K562 (cell line): Measurements from ENCODE around the gene CPNE2. TPM values are rescaled to one million over a fixed set of nuclear protein-coding genes. Genes with fewer than 3 reads are reported as not detected.
A peak's percentile ranks its signal among the peaks of the same experiment; 100 is the strongest.

ENCODE experiments used
- ATAC-seq: fragments of 200-7000 bp; cut with Tn5 transposase; 3 replicates; pipeline ENCODE4 v1.9.1; 2020; ENCODE audit warnings: moderate library complexity
- BruUV-seq: library from RNA; stranded (reverse); fragments of 400-500 nt; replicated peaks from 2 replicates; lab custom pipeline; 2021; lab: Mats Ljungman, UMichigan
- CTCF ChIA-PET: fragments of 300-600 bp; formaldehyde crosslinking; extraction: SDS; loops from one replicate; lab custom pipeline; 2021; ENCODE audit warnings: low intra/inter-chr PET ratio; lab: Yijun Ruan, JAX
- POLR2A ChIA-PET: fragments of 300-600, 350-650 bp; sonication (Branson Sonifier 250); formaldehyde crosslinking; extraction: SDS; loops from one replicate; lab custom pipeline; 2021; ENCODE audit warnings: antibody characterized with exemption, inconsistent platforms; lab: Yijun Ruan, JAX
- DNase-seq, 4 experiments: peaks; one replicate each; pipeline versions ENCODE4 v3.0.0 to v3.0.0-alpha.2; 2011 to 2018; ENCODE audit warnings: low spot score in 3 of 4, mixed read lengths in 3 of 4; ENCODE audit errors: extremely low read depth in 1 of 4
- FAIRE-seq: peaks from 2 replicates; lab custom pipeline; 2011; peaks lifted over from hg19 to GRCh38; lab: Jason Lieb, UNC
- H2AFZ ChIP-seq: 2 replicates; pipeline ENCODE4 v1.6.0; 2011; ENCODE audit warnings: low read depth, low read length, control low read depth, inconsistent platforms
- H3K27ac ChIP-seq: fragments of 200-600 bp; 3 replicates; pipeline ENCODE4 v1.8.0; 2011; ENCODE audit warnings: low read depth, mild to moderate bottlenecking, control low read depth, inconsistent platforms, low read length, moderate library complexity, mixed read lengths; ENCODE audit errors: extremely low read depth
- H3K27me3 ChIP-seq, 2 experiments: fragments of 300-600 bp in 1 of 2; 2 replicates in 1 of 2; 3 replicates in 1 of 2; pipeline versions ENCODE4 v1.6.0 to v1.8.0; 2011; ENCODE audit warnings: inconsistent platforms in 2 of 2, low read length in 2 of 2, mild to moderate bottlenecking in 1 of 2, mixed read lengths in 1 of 2, moderate library complexity in 1 of 2; ENCODE audit not compliant: control insufficient read depth in 2 of 2, insufficient read depth in 2 of 2
- H3K36me3 ChIP-seq: fragments of 300-600 bp; 3 replicates; pipeline ENCODE4 v1.8.0; 2011; ENCODE audit warnings: mild to moderate bottlenecking, low read length, inconsistent platforms; ENCODE audit not compliant: control insufficient read depth, insufficient read depth
- H3K4me1 ChIP-seq, 2 experiments: fragments of 200-600 bp in 1 of 2; replicated peaks in 1 of 2; 2 replicates in 1 of 2; 3 replicates in 1 of 2; pipeline versions ENCODE4 v1.5.1 to v1.8.0; 2011; ENCODE audit warnings: inconsistent platforms in 2 of 2, low read length in 2 of 2, mild to moderate bottlenecking in 1 of 2, mixed read lengths in 1 of 2, moderate library complexity in 1 of 2; ENCODE audit not compliant: control insufficient read depth in 2 of 2, insufficient read depth in 2 of 2
- H3K4me2 ChIP-seq: 2 replicates; pipeline ENCODE4 v1.6.1; 2011; ENCODE audit warnings: low read length, control low read depth, inconsistent platforms, mixed read lengths; ENCODE audit not compliant: insufficient read depth
- H3K4me3 ChIP-seq: fragments of 200-600 bp; sonication (generic), shearing (Covaris generic); 2 replicates; pipeline ENCODE4 v1.5.1; 2016; ENCODE audit warnings: control low read depth, inconsistent platforms
- H3K79me2 ChIP-seq: fragments of 200-600 bp; 3 replicates; pipeline ENCODE4 v1.8.0; 2011; ENCODE audit warnings: low read length, inconsistent platforms; ENCODE audit not compliant: control insufficient read depth, insufficient read depth
- H3K9ac ChIP-seq, 2 experiments: 2 replicates each; pipeline versions ENCODE4 v1.6.0 to v1.6.1; 2011; ENCODE audit warnings: low read depth in 2 of 2, low read length in 2 of 2, control low read depth in 1 of 2, inconsistent platforms in 1 of 2, mild to moderate bottlenecking in 1 of 2, mixed read lengths in 1 of 2; ENCODE audit not compliant: insufficient read depth in 1 of 2
- H3K9me1 ChIP-seq: one replicate; pipeline ENCODE4 v1.6.0; 2011; ENCODE audit warnings: inconsistent platforms, mild to moderate bottlenecking, low read length, moderate library complexity; ENCODE audit not compliant: control insufficient read depth, insufficient read depth
- H3K9me3 ChIP-seq: replicated peaks from 2 replicates; pipeline ENCODE4 v1.5.1; 2011; ENCODE audit warnings: low read depth, low read length, inconsistent platforms; ENCODE audit not compliant: control insufficient read depth, insufficient read depth
- H4K20me1 ChIP-seq: replicated peaks from 2 replicates; pipeline ENCODE4 v1.6.1; 2011; ENCODE audit warnings: low read length, inconsistent platforms, mixed read lengths; ENCODE audit not compliant: control insufficient read depth, insufficient read depth
- BCOR ChIP-seq: fragments of 450-650 bp; IDR thresholded peaks from 2 replicates; pipeline ENCODE4 v1.6.1; 2016
- RBM25 ChIP-seq: fragments of 200-400 bp; formaldehyde crosslinking; IDR thresholded peaks from 2 replicates; pipeline ENCODE4 v1.6.1; 2018; ENCODE audit warnings: low read length, low read depth, moderate library complexity; ENCODE audit not compliant: severe bottlenecking
- SLC30A9 ChIP-seq: fragments of 250-450 bp; sonication (Bioruptor Pico); IDR thresholded peaks from 2 replicates; pipeline ENCODE4 v1.8.0; 2022; ENCODE audit warnings: mild to moderate bottlenecking, moderate library complexity
- ZFP36 ChIP-seq: fragments of 150-350 bp; IDR thresholded peaks from 2 replicates; pipeline ENCODE4 v1.6.1; 2018; ENCODE audit warnings: low read length, low read depth; ENCODE audit not compliant: partially characterized antibody
- ZNF668 ChIP-seq: fragments of 250-450 bp; sonication (Bioruptor Pico); IDR thresholded peaks from 2 replicates; pipeline ENCODE4 v1.8.0; 2022; ENCODE audit warnings: mild to moderate bottlenecking, inconsistent platforms
- WGBS: fragments of 100-300 bp; shearing (Covaris generic); methylation state at CpG from one replicate; pipeline ENCODE4 v1.1.6; 2016; ENCODE audit warnings: low coverage, mixed read lengths; ENCODE audit not compliant: insufficient coverage; ENCODE audit errors: missing lambda C conversion rate; 5-methylcytosine and 5-hydroxymethylcytosine counted together
- in situ Hi-C: fragments of 300-500 bp; cut with MboI; formaldehyde crosslinking; loops from 4 replicates; pipeline ENCODE4 v1.15.0; 2018; ENCODE audit warnings: inconsistent platforms, mixed read lengths
- intact Hi-C: fragments of 100-400 bp; cut with micrococcal nuclease; formaldehyde crosslinking; loops from 2 replicates; pipeline ENCODE4 v1.14.2; 2022
- polyA plus RNA-seq, 8 experiments: library from polyadenylated mRNA; depleted of rRNA in 4 of 8; stranded (reverse) in 5 of 8; unstranded in 3 of 8; fragments of >200 nt; fragmentation: Nextera tagmentation in 2 of 8; fragmentation: Illumina TruSeq in 1 of 8; extraction: Ambion mirVana in 2 of 8; extraction: Trizol in 1 of 8; gene quantifications; 2 replicates each; pipeline versions ENCODE4 v1.2.1 to v1.2.3, GENCODE V29; 2011 to 2014; ENCODE audit warnings: inconsistent platforms in 1 of 8, missing spikeins in 1 of 8
- total RNA-seq, 7 experiments: library from RNA; depleted of rRNA in 6 of 7; stranded (reverse); fragments of >200 nt in 6 of 7; fragmentation: Illumina TruSeq in 2 of 7; extraction: Trizol in 2 of 7; gene quantifications; 2 replicates each; pipeline versions ENCODE4 v1.2.1 to v1.2.3, GENCODE V29; 2011 to 2021; ENCODE audit warnings: low replicate concordance in 1 of 7
- TF ChIP-seq, protein P1 (sequence below): sonication (generic); formaldehyde crosslinking; IDR thresholded peaks from 2 replicates; pipeline ENCODE4 v1.8.1; 2023; ENCODE audit warnings: mild to moderate bottlenecking, missing genetic modification reagents

CPNE2 gene
- total and polyA plus RNA-seq, 9 of the 15 experiments (the other 6 are each of a cell fraction or from before 2014, with no cell fraction given): 3.0 to 13.9 (median 8.6) TPM

DNA sequence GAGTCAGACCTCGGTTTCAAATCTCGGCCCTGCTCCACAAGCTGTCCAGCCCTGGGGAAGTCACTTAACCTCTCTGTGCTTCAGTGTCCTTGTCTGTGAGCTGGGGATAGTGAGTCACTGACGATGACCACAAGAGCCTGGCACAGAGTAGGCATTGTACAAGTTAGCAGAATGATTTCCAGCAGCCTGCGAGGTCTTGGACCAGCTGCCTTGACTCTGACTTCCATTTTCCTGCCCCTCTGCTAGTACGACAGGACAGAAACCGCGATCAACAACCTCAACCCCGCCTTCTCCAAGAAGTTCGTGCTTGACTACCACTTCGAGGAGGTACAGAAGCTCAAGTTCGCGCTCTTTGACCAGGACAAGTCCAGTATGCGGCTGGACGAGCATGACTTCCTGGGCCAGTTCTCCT, 20.7 kb downstream of the CPNE2 start:
- Histone ChIP-seq H3K4me2 (no peak overlapping the region), H3K79me2 (no peaks in the 10 kb centered on the region), H3K4me3 (no peak overlapping the region), H3K27ac (no peak overlapping the region), H3K9ac (no peak overlapping the region; a peak in 1 of 4 replicates), H3K9me3 (no peaks in the 10 kb centered on the region), H3K9me1 (no peaks in the 10 kb centered on the region), H4K20me1 (0 out of 2 replicates have a peak, but pooled peaks cover 3% of the 10 kb centered on the region), H3K4me1 (peaks cover 22 to 24% of the 10 kb centered on the region in 2 experiments), H3K27me3 (no peaks in the 10 kb centered on the region; a peak in 1 of 5 replicates), H3K36me3 (no peaks in the 10 kb centered on the region), H2AFZ (no peak overlapping the region)
- ChIA-PET CTCF (no interaction called here), POLR2A (interaction anchor here (0.7 to 1.8 kb wide), 3 partner anchors 10 to 578 kb away, joined by 3 to 5 read pairs (median 3); no protein-coding TSS in a partner anchor)
- intact Hi-C loops (no loop called here), in situ Hi-C loops (no loop called here)
- FAIRE-seq (no peak), ATAC-seq (no peak), DNase-seq (no peak)
- peak; percentile 65; the same call in 1 of the 2 replicates for TF ChIP-seq BCOR
- TF ChIP-seq ZFP36: peak; percentile 47
- TF ChIP-seq, protein P1, sequence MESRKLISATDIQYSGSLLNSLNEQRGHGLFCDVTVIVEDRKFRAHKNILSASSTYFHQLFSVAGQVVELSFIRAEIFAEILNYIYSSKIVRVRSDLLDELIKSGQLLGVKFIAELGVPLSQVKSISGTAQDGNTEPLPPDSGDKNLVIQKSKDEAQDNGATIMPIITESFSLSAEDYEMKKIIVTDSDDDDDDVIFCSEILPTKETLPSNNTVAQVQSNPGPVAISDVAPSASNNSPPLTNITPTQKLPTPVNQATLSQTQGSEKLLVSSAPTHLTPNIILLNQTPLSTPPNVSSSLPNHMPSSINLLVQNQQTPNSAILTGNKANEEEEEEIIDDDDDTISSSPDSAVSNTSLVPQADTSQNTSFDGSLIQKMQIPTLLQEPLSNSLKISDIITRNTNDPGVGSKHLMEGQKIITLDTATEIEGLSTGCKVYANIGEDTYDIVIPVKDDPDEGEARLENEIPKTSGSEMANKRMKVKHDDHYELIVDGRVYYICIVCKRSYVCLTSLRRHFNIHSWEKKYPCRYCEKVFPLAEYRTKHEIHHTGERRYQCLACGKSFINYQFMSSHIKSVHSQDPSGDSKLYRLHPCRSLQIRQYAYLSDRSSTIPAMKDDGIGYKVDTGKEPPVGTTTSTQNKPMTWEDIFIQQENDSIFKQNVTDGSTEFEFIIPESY (CRISPR knock-in tag): peak; percentile 70; the same call in 1 of the 2 replicates
- TF ChIP-seq ZNF668 (CRISPR knock-in tag): no peak
- TF ChIP-seq RBM25: peak; percentile 27
- TF ChIP-seq SLC30A9 (CRISPR knock-in tag): no peak
- BruUV-seq: no TSS peak
- WGBS: 46% methylated on average over 14 of the region's 14 CpGs
